ENCODE results near the gene NCOA4.
"Not testable (repeated sequence)": the region's sequence is repeated elsewhere in the genome, so short reads cannot be mapped to it uniquely, and the experiment has no call there.

The NCOA4 gene

GRCh38 chr10:46060706-46061105, 30.3 kb upstream of the NCOA4 start:
- no peak for DNase-seq
- Mint-ChIP-seq H3K4me3 (no peak overlapping the region), H3K4me1 (no peaks in the 10 kb centered on the region), H3K27me3 (no peaks in the 10 kb centered on the region), H3K27ac (no peak overlapping the region), H3K36me3 (ENCODE audit: low read depth) (peaks cover 2% of the 10 kb centered on the region), H3K9me3 (peaks cover 10% of the 10 kb centered on the region)
- no peak for ATAC-seq

- DNase-seq; H3K4me1 Mint-ChIP-seq; H3K27ac Mint-ChIP-seq; H3K27me3 Mint-ChIP-seq; ATAC-seq; H3K36me3 Mint-ChIP-seq (ENCODE audit: low read depth); H3K4me3 Mint-ChIP-seq: not testable (repeated sequence)
- peaks cover 10% of the 10 kb centered on the region for H3K9me3 Mint-ChIP-seq
Measured at GRCh38 chr10:46057927-46058326, 27.5 kb upstream of the NCOA4 start.

DNA sequence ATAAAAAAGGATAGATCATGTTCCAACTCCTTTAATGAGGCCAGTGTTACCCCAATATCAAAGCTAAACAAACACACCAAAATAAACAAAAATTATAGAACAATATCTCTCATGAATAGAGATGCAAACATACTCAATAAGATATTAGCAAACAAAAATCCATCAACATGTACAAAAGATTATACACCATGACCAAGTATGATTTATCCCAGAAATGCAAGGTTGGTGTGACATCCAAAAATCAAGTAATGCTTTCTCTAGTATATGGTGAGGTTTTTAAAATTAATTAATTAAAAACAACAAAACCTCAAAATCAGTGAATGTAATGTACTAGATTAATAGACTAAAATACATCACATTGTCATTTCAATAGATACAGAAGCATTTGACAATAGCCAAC, 26.6 kb upstream of the NCOA4 start:
- no peak for ATAC-seq
- peaks cover 10% of the 10 kb centered on the region for H3K9me3 Mint-ChIP-seq
- no peak for DNase-seq
- no peak overlapping the region for H3K27ac Mint-ChIP-seq
- H3K4me1 Mint-ChIP-seq: peaks cover 1% of the 10 kb centered on the region
- no peak overlapping the region for H3K4me3 Mint-ChIP-seq
- H3K36me3 Mint-ChIP-seq (ENCODE audit: low read depth): peaks cover 2% of the 10 kb centered on the region
- no peaks in the 10 kb centered on the region for H3K27me3 Mint-ChIP-seq

- Mint-ChIP-seq H3K36me3 (ENCODE audit: low read depth) (peaks cover 2% of the 10 kb centered on the region), H3K27ac (no peak overlapping the region), H3K9me3 (peaks cover 10% of the 10 kb centered on the region), H3K4me3 (no peak overlapping the region), H3K27me3 (no peaks in the 10 kb centered on the region), H3K4me1 (peaks cover 1% of the 10 kb centered on the region)
- no peak for DNase-seq
- ATAC-seq: no peak
Measured at GRCh38 chr10:46055771-46056170, 25.3 kb upstream of the NCOA4 start.

DNA sequence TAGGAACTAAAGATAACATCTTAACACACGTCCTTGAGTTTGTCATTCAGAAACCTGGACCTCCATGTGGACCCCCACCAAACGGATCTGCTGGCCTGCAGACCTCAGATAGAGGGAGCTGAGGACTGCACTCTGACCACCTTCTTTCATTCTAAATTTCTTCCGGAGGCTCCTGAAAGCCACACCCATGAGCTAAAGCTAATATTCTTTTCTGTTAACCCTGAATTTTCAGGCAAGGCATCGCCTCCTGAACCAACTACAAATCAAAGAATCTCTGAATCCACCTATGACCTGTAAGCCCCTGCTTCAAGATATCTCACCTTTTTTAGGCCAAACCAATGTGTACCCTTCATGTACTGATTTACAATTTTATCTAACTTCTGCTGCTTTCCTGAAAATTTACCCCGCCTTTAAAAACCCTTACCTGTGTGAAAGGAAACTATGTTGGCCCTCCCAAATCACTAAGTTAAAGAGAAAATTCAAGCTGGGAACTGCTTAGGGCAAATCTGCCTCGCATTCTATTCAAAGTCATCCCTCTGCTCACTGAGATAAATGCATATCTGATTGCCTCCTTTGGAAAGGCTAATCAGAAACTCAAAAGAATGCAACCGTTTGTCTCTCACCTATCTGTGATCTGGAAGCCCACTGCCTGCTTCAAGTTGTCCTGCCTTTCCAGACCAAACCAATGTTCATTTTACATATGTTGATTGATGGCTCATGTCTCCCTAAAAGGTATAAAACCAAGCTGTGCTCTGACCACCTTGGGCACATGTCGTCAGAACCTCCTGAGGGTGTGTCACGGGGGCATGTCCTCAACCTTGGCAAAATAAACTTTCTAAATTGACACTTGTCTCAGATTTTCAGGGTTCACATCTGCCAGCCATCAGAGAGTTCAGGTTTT, 23.4 kb upstream of the NCOA4 start:
- H3K27ac Mint-ChIP-seq: no peak overlapping the region
- H3K9me3 Mint-ChIP-seq: peaks cover 10% of the 10 kb centered on the region
- DNase-seq (no peak), ATAC-seq (no peak)
- peaks cover 1% of the 10 kb centered on the region for H3K4me1 Mint-ChIP-seq
- no peaks in the 10 kb centered on the region for H3K27me3 Mint-ChIP-seq
- no peak overlapping the region for H3K4me3 Mint-ChIP-seq
- H3K36me3 Mint-ChIP-seq (ENCODE audit: low read depth): peaks cover 2% of the 10 kb centered on the region

DNA sequence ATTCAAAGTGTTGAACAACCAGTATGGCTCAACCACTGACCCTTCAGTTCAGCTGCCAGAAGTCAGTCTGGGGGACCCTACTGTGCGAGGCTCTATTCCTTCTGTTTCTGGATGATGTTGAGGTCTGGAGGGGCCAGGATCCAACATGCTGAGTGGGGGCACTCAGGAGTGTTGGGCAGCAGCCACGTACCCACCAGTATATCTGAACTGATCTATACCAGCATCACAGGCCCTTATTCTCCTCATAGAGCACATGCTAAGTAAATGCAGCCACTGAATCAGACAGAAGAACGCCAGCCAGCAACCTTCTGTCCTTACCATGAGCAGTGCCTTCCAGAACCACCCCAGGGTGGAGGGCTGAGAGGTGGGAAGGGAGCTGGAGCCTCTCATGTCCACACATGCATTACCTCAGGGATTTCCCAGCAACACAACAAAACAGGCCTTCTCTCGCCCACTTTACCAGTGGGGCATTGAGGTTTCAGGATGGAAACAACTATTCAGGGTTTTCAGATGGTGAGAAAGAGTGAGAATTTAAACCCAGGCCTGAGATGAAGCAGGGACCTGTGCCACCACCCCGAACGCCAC, 22.5 kb upstream of the NCOA4 start:
- H3K27ac Mint-ChIP-seq: no peak overlapping the region
- H3K4me1 Mint-ChIP-seq: peaks cover 1% of the 10 kb centered on the region
- H3K27me3 Mint-ChIP-seq: no peaks in the 10 kb centered on the region
- peaks cover 10% of the 10 kb centered on the region for H3K9me3 Mint-ChIP-seq
- ATAC-seq: peak; percentile 24
- H3K36me3 Mint-ChIP-seq (ENCODE audit: low read depth): peaks cover 2% of the 10 kb centered on the region
- no peak for DNase-seq
- H3K4me3 Mint-ChIP-seq: no peak overlapping the region

DNA sequence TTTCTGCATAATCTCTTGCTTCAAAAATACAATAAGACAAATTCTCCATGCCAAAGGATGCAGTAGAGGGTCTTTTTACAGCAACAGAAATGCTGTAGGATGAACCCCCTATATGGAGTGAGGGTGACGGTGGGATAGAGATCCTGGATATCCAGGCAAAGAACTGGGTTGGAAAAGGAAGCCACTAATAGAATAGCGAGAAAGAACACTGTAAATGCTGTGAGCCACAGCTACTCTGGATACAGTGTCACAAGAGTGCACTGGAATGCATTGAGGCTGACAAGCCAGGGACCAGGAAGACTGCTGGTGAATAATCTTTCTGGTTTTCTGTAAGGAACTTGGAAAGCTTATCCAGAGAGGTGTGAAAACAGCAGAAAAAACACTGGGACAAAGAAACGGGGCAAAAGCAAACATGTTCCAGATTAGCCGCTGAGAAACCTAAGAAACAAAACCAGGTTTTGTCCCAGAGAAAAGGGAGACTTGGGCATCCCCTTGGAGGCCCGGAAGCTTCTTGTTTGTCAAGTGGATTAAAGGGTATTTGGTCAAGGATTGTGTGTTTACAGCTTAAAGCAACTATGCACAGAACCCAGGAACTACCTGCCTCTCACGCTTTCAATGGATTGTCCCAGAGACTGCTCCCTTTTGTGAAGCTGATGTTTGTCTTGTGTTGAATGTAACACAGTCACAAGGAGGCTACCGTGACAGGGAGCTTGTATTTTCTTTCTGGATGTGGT, 21.8 kb upstream of the NCOA4 start:
- no peak overlapping the region for H3K4me3 Mint-ChIP-seq
- no peaks in the 10 kb centered on the region for H3K27me3 Mint-ChIP-seq
- DNase-seq (no peak), ATAC-seq (no peak)
- H3K9me3 Mint-ChIP-seq: peaks cover 6% of the 10 kb centered on the region
- no peak overlapping the region for H3K27ac Mint-ChIP-seq
- H3K36me3 Mint-ChIP-seq (ENCODE audit: low read depth): peaks cover 2% of the 10 kb centered on the region
- H3K4me1 Mint-ChIP-seq: peaks cover 1% of the 10 kb centered on the region

DNA sequence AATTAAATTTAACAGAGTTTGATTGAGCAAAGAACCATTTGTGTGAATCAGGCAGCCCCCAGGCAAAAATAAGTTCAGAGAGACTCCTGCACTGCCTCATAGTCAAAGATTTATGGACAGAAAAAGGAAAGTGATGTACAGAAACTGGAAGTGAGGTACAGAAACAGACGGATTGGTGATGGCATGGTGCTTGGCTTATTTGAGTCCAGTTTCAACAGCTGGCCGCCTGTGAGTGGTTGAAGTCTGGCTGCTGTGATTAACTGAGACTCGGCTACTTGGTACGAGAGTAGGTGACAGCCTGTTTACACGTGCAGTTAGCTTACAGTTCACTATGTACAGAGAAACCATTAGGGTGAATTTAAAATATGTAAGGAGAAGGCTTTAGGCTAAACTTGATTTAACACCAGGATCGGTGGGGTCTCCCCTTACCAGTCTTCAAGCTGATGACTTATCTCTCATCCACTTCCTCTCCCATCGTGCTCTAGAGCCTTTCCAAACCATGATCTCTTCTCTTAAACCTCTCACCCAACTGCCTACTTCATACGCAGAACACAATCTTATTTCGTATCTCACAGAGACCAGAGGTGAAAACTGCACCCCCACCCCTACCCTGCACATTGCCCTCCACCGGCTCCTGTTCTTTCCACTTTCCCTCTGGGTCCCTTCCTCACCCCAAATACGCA, 20.7 kb upstream of the NCOA4 start:
- H3K4me3 Mint-ChIP-seq: no peak overlapping the region
- ATAC-seq (no peak), DNase-seq (no peak)
- H3K36me3 Mint-ChIP-seq (ENCODE audit: low read depth): no peaks in the 10 kb centered on the region
- no peaks in the 10 kb centered on the region for H3K27me3 Mint-ChIP-seq
- no peaks in the 10 kb centered on the region for H3K9me3 Mint-ChIP-seq
- H3K27ac Mint-ChIP-seq: peak overlapping the region; percentile 10
- peaks cover 1% of the 10 kb centered on the region for H3K4me1 Mint-ChIP-seq

DNA sequence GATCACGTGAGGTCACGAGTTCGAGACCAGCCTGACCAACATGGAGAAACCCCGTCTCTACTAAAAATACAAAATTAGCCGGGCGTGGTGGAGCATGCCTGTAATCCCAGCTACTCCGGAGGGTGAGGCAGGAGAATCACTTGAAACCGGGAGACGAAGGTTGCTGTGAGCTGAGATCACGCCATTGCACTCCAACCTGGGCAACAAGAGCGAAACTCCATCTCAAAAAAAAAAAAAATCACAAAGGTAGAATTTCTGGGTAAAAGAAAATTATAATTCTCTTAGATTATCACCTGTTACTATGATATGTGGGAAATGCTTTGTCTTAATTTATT, 19.0 kb upstream of the NCOA4 start:
- H3K9me3 Mint-ChIP-seq; H3K27me3 Mint-ChIP-seq; DNase-seq; H3K36me3 Mint-ChIP-seq (ENCODE audit: low read depth); H3K4me1 Mint-ChIP-seq; H3K4me3 Mint-ChIP-seq; H3K27ac Mint-ChIP-seq; ATAC-seq: not testable (repeated sequence)

- no peak for DNase-seq
- peaks cover 1% of the 10 kb centered on the region for H3K27me3 Mint-ChIP-seq
Measured at GRCh38 chr10:46048152-46048551, 17.7 kb upstream of the NCOA4 start.

GRCh38 chr10:46046261-46046660, 15.8 kb upstream of the NCOA4 start, which contains the start of gene MSMB:
Gene MSMB, minus strand, starts transcription at chr10:46046269. Its CDS starts 32 bp downstream, at chr10:46046237.
- no peak within 1 kb of the TSS for H3K27ac Mint-ChIP-seq
- H3K36me3 Mint-ChIP-seq (ENCODE audit: low read depth): no peaks in the 10 kb centered on the region
- ATAC-seq: no peak
- peaks cover 1% of the 10 kb centered on the region for H3K27me3 Mint-ChIP-seq
- H3K4me1 Mint-ChIP-seq: no peaks in the 10 kb centered on the region
- no peak for DNase-seq
- H3K4me3 Mint-ChIP-seq: no peak within 1 kb of the TSS
- no peaks in the 10 kb centered on the region for H3K9me3 Mint-ChIP-seq

More at GRCh38 chr10:46048152-46048551, 17.7 kb upstream of the NCOA4 start:
- H3K4me1 Mint-ChIP-seq: no peaks in the 10 kb centered on the region
- ATAC-seq: no peak
- H3K4me3 Mint-ChIP-seq: no peak overlapping the region
- no peak overlapping the region for H3K27ac Mint-ChIP-seq
- no peaks in the 10 kb centered on the region for H3K9me3 Mint-ChIP-seq
- H3K36me3 Mint-ChIP-seq (ENCODE audit: low read depth): no peaks in the 10 kb centered on the region

GRCh38 chr10:46042527-46042926, 12.1 kb upstream of the NCOA4 start:
- H3K36me3 Mint-ChIP-seq (ENCODE audit: low read depth): no peaks in the 10 kb centered on the region
- DNase-seq (no peak), ATAC-seq (no peak)
- H3K4me1 Mint-ChIP-seq: no peaks in the 10 kb centered on the region
- H3K27ac Mint-ChIP-seq: no peak overlapping the region
- H3K27me3 Mint-ChIP-seq: peaks cover 1% of the 10 kb centered on the region
- H3K9me3 Mint-ChIP-seq: no peaks in the 10 kb centered on the region
- no peak overlapping the region for H3K4me3 Mint-ChIP-seq

- Mint-ChIP-seq H3K36me3 (ENCODE audit: low read depth) (no peaks in the 10 kb centered on the region), H3K9me3 (no peaks in the 10 kb centered on the region), H3K4me1 (no peaks in the 10 kb centered on the region), H3K27me3 (peaks cover 1% of the 10 kb centered on the region), H3K4me3 (no peak overlapping the region), H3K27ac (no peak overlapping the region)
- no peak for DNase-seq
- ATAC-seq: no peak
Measured at GRCh38 chr10:46040004-46040403, 9.6 kb upstream of the NCOA4 start.

GRCh38 chr10:46037107-46037825, 6.8 kb upstream of the NCOA4 start:
- Mint-ChIP-seq H3K9me3 (no peaks in the 10 kb centered on the region), H3K27me3 (peaks cover 3% of the 10 kb centered on the region), H3K4me3 (no peak overlapping the region), H3K4me1 (no peaks in the 10 kb centered on the region), H3K27ac (no peak overlapping the region), H3K36me3 (ENCODE audit: low read depth) (no peaks in the 10 kb centered on the region)
- no peak for ATAC-seq
- DNase-seq: no peak
